ENCODE measurements around the gene LANCL3.
"Not testable (repeated sequence)": the region's sequence is repeated elsewhere in the genome, so short reads cannot be mapped to it uniquely, and the experiment has no call there.

Gene LANCL3

GRCh38 chrX:37543324-37543723, 28.1 kb upstream of the LANCL3 start:
- no peak overlapping the region for H3K14ac ChIP-seq (ENCODE audit: low read length in 2 of 2)
- H3K27me3 ChIP-seq (ENCODE audit: control insufficient read depth in 1 of 2, insufficient read depth in 1 of 2, low read length in 2 of 2) = no peaks in the 10 kb centered on the region
- no peak overlapping the region for H2BK15ac ChIP-seq (ENCODE audit: low read depth, poor library complexity, severe bottlenecking)
- no peak overlapping the region for H3K4ac ChIP-seq (ENCODE audit: low read depth in 1 of 2, low read length in 2 of 2)
- peaks cover 7% of the 10 kb centered on the region for H3K9me3 ChIP-seq (ENCODE audit: control insufficient read depth, low read length)
- H4K91ac ChIP-seq (ENCODE audit: low read length) = no peak overlapping the region
- no peak overlapping the region for H3K4me3 ChIP-seq (ENCODE audit: insufficient read depth in 1 of 2, low read depth in 1 of 2, low read length in 2 of 2)
- H2BK120ac ChIP-seq (ENCODE audit: low read depth, low read length) = no peak overlapping the region
- H4K8ac ChIP-seq (ENCODE audit: low read length) = no peak overlapping the region
- H3K4me1 ChIP-seq (ENCODE audit: control insufficient read depth, insufficient read depth, low read depth, low read length) = no peaks in the 10 kb centered on the region
- no peak overlapping the region for H3K23ac ChIP-seq (ENCODE audit: low read length in 2 of 2)
- H3K36me3 ChIP-seq (ENCODE audit: control insufficient read depth in 1 of 2, insufficient read depth in 2 of 2, low read depth in 1 of 2, low read length in 2 of 2) = no peaks in the 10 kb centered on the region
- no peak overlapping the region for H2AK5ac ChIP-seq (ENCODE audit: low read length, severe bottlenecking)
- WGBS = 98% methylated on average over 23 of the region's 23 CpGs
- H3K18ac ChIP-seq (ENCODE audit: low read depth in 1 of 2, low read length in 2 of 2) = no peak overlapping the region
- H3K4me2 ChIP-seq (ENCODE audit: low read length, poor library complexity, severe bottlenecking) = no peak overlapping the region
- H3K79me1 ChIP-seq (replicated peaks; ENCODE audit: low read length, poor library complexity, severe bottlenecking) = no peaks in the 10 kb centered on the region
- DNase-seq = no peak
- H3K27ac ChIP-seq (ENCODE audit: low read length, poor library complexity, severe bottlenecking) = no peak overlapping the region
- H2AFZ ChIP-seq (ENCODE audit: low read depth, low read length) = no peak overlapping the region
- H2BK12ac ChIP-seq (ENCODE audit: low read length in 2 of 2) = no peak overlapping the region
- no peak overlapping the region for H3K9ac ChIP-seq (ENCODE audit: low read length)
- no peak overlapping the region for H2BK5ac ChIP-seq (ENCODE audit: low read depth, low read length, poor library complexity, severe bottlenecking)

- H4K91ac ChIP-seq (ENCODE audit: low read length); DNase-seq; H3K23ac ChIP-seq (ENCODE audit: low read length in 2 of 2); H4K8ac ChIP-seq (ENCODE audit: low read length); H3K4me3 ChIP-seq (ENCODE audit: insufficient read depth in 1 of 2, low read depth in 1 of 2, low read length in 2 of 2); H3K27ac ChIP-seq (ENCODE audit: low read length, poor library complexity, severe bottlenecking); H3K79me1 ChIP-seq (replicated peaks; ENCODE audit: low read length, poor library complexity, severe bottlenecking); H2BK12ac ChIP-seq (ENCODE audit: low read length in 2 of 2); H2BK120ac ChIP-seq (ENCODE audit: low read depth, low read length); H3K14ac ChIP-seq (ENCODE audit: low read length in 2 of 2); H2BK15ac ChIP-seq (ENCODE audit: low read depth, poor library complexity, severe bottlenecking); H3K18ac ChIP-seq (ENCODE audit: low read depth in 1 of 2, low read length in 2 of 2); H3K4me2 ChIP-seq (ENCODE audit: low read length, poor library complexity, severe bottlenecking); H2BK5ac ChIP-seq (ENCODE audit: low read depth, low read length, poor library complexity, severe bottlenecking); H3K9ac ChIP-seq (ENCODE audit: low read length); H3K36me3 ChIP-seq (ENCODE audit: control insufficient read depth in 1 of 2, insufficient read depth in 2 of 2, low read depth in 1 of 2, low read length in 2 of 2); H3K9me3 ChIP-seq (ENCODE audit: control insufficient read depth, low read length); H3K4me1 ChIP-seq (ENCODE audit: control insufficient read depth, insufficient read depth, low read depth, low read length); H3K27me3 ChIP-seq (ENCODE audit: control insufficient read depth in 1 of 2, insufficient read depth in 1 of 2, low read length in 2 of 2); H2AK5ac ChIP-seq (ENCODE audit: low read length, severe bottlenecking); H2AFZ ChIP-seq (ENCODE audit: low read depth, low read length); H3K4ac ChIP-seq (ENCODE audit: low read depth in 1 of 2, low read length in 2 of 2): not testable (repeated sequence)
- WGBS = no CpG with 5 or more reads among the region's 1 CpG
These were observed 26.9 kb upstream of the LANCL3 start for GRCh38 chrX:37544531-37544930.

DNA sequence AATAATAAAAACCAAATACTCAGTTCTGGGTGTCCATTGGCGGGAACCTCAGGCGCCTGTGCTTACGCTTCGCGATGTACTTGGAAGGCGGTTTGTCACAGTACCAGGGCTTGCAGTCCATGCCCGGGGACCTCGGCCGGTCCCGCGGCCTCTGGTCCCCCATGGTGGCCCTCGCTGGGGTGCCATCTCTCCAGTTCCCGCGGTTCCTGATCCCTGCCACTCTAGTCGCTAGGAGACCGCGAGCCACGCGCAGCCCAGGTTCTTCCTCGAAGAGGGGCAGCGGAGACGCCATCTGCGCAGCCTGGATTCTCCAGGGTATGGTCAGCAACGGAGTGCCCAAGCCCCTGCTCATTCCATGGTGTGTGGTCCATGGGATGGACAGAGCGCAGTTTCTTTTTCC, 26.4 kb upstream of the LANCL3 start:
- Histone ChIP-seq H3K4ac (ENCODE audit: low read depth in 1 of 2, low read length in 2 of 2) (no peak overlapping the region), H3K18ac (ENCODE audit: low read depth in 1 of 2, low read length in 2 of 2) (no peak overlapping the region), H4K8ac (ENCODE audit: low read length) (no peak overlapping the region), H2BK15ac (ENCODE audit: low read depth, poor library complexity, severe bottlenecking) (no peak overlapping the region), H3K14ac (ENCODE audit: low read length in 2 of 2) (no peak overlapping the region), H3K27ac (ENCODE audit: low read length, poor library complexity, severe bottlenecking) (no peak overlapping the region), H2BK120ac (ENCODE audit: low read depth, low read length) (no peak overlapping the region), H3K9me3 (ENCODE audit: control insufficient read depth, low read length) (peaks cover 7% of the 10 kb centered on the region), H4K91ac (ENCODE audit: low read length) (no peak overlapping the region), H3K4me2 (ENCODE audit: low read length, poor library complexity, severe bottlenecking) (no peak overlapping the region), H2BK5ac (ENCODE audit: low read depth, low read length, poor library complexity, severe bottlenecking) (no peak overlapping the region), H2AFZ (ENCODE audit: low read depth, low read length) (no peak overlapping the region), H3K79me1 (replicated peaks; ENCODE audit: low read length, poor library complexity, severe bottlenecking) (no peaks in the 10 kb centered on the region), H3K36me3 (ENCODE audit: control insufficient read depth in 1 of 2, insufficient read depth in 2 of 2, low read depth in 1 of 2, low read length in 2 of 2) (no peaks in the 10 kb centered on the region), H2AK5ac (ENCODE audit: low read length, severe bottlenecking) (no peak overlapping the region), H3K23ac (ENCODE audit: low read length in 2 of 2) (no peak overlapping the region), H2BK12ac (ENCODE audit: low read length in 2 of 2) (no peak overlapping the region), H3K4me1 (ENCODE audit: control insufficient read depth, insufficient read depth, low read depth, low read length) (no peaks in the 10 kb centered on the region), H3K27me3 (ENCODE audit: control insufficient read depth in 1 of 2, insufficient read depth in 1 of 2, low read length in 2 of 2) (no peaks in the 10 kb centered on the region), H3K9ac (ENCODE audit: low read length) (no peak overlapping the region), H3K4me3 (ENCODE audit: insufficient read depth in 1 of 2, low read depth in 1 of 2, low read length in 2 of 2) (no peak overlapping the region)
- no peak for DNase-seq
- WGBS = 94% methylated on average over 21 of the region's 25 CpGs

DNA sequence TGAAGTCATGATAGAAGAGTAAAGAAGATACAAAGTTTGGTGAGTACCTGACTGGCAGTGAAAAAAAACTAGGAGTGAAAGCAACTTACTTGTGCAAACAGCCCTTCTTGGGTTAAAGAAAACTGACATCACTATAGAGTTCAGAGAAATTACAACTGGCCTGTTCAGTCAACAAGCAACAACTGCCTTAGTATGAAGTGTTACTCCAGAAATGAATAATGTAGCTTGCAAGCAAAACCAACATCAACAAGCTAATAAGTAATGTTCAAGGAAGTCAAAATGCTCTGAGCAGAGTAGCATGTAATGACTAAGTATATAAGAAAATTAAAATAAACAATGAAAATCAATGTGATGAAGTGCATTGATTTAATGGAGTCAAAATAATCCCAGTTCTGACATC, 21.8 kb upstream of the LANCL3 start:
- H3K27ac ChIP-seq (ENCODE audit: low read length, poor library complexity, severe bottlenecking); H2BK5ac ChIP-seq (ENCODE audit: low read depth, low read length, poor library complexity, severe bottlenecking); H2BK15ac ChIP-seq (ENCODE audit: low read depth, poor library complexity, severe bottlenecking); H3K9me3 ChIP-seq (ENCODE audit: control insufficient read depth, low read length); H2BK12ac ChIP-seq (ENCODE audit: low read length in 2 of 2); H3K36me3 ChIP-seq (ENCODE audit: control insufficient read depth in 1 of 2, insufficient read depth in 2 of 2, low read depth in 1 of 2, low read length in 2 of 2); H3K27me3 ChIP-seq (ENCODE audit: control insufficient read depth in 1 of 2, insufficient read depth in 1 of 2, low read length in 2 of 2); H3K79me1 ChIP-seq (replicated peaks; ENCODE audit: low read length, poor library complexity, severe bottlenecking); H3K4me3 ChIP-seq (ENCODE audit: insufficient read depth in 1 of 2, low read depth in 1 of 2, low read length in 2 of 2); H4K91ac ChIP-seq (ENCODE audit: low read length); H3K4me1 ChIP-seq (ENCODE audit: control insufficient read depth, insufficient read depth, low read depth, low read length); H2AFZ ChIP-seq (ENCODE audit: low read depth, low read length); H3K4ac ChIP-seq (ENCODE audit: low read depth in 1 of 2, low read length in 2 of 2); H3K4me2 ChIP-seq (ENCODE audit: low read length, poor library complexity, severe bottlenecking); H3K18ac ChIP-seq (ENCODE audit: low read depth in 1 of 2, low read length in 2 of 2); H2AK5ac ChIP-seq (ENCODE audit: low read length, severe bottlenecking); DNase-seq; H3K9ac ChIP-seq (ENCODE audit: low read length); H3K14ac ChIP-seq (ENCODE audit: low read length in 2 of 2); H3K23ac ChIP-seq (ENCODE audit: low read length in 2 of 2); H4K8ac ChIP-seq (ENCODE audit: low read length); H2BK120ac ChIP-seq (ENCODE audit: low read depth, low read length): not testable (repeated sequence)
